ENCODE results near the gene INSIG1.

The INSIG1 gene

DNA sequence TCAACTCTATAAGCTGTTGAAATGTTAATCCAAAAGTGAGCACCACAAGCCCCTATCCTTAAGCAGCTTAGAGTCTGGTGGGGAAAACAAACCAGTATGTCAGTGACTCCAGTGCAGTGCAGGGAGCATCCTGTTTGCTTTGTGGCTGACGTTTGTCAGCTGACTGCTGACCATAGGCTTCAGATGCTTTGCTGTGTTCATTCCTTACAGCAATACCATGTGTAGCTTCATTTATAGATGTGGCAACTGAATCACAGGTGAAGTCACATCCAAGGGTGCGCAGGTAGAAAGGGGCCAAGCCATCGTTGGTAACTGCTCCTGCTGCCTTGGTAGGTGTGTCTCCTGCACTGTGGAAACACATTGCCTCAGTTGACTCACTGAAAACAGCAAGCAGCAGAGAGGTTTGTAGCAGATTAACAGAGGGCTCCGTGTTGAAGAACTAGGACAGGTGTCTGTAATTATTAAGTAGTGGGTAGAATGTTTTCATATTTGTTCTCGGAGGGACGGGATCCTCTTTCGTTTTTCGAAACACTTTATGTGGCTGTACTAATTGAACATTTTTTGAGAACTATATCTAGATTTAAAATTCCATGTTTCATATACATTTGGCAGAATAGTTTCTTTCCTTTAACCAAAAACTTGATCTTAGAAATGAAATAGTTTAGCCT, 2.0 kb downstream of the INSIG1 start:
- Histone ChIP-seq H3K4me3 (ENCODE audit: low read depth, low read length, poor library complexity, severe bottlenecking) (peak overlapping the region; percentile 88), H3F3A (ENCODE audit: insufficient read depth, low read length) (no peaks in the 10 kb centered on the region), H3K9me3 (ENCODE audit: low read length) (no peaks in the 10 kb centered on the region), H4K20me1 (ENCODE audit: insufficient read depth, low read length) (peaks cover 12% of the 10 kb centered on the region), H3K27me3 (ENCODE audit: insufficient read depth, low read length) (no peaks in the 10 kb centered on the region), H3K9me2 (ENCODE audit: low read depth, low read length) (no peaks in the 10 kb centered on the region), H3K79me2 (ENCODE audit: insufficient read depth, low read length) (peaks cover 45% of the 10 kb centered on the region), H3K36me3 (ENCODE audit: insufficient read depth, low read length) (peaks cover 64% of the 10 kb centered on the region), H3K4me2 (ENCODE audit: low read length) (peak overlapping the region; percentile 83), H2AFZ (ENCODE audit: low read length) (no peak overlapping the region), H3K9ac (ENCODE audit: low read length) (peak overlapping the region; percentile 60), H3K4me1 (ENCODE audit: insufficient read depth, low read length, severe bottlenecking) (peaks cover 42% of the 10 kb centered on the region), H3K27ac (ENCODE audit: low read depth, low read length, poor library complexity, severe bottlenecking) (peak overlapping the region; percentile 49)
- TF ChIP-seq EZH2 (IDR thresholded peaks at IDR 0.05; ENCODE audit: borderline replicate concordance, low read length), result no peak
- TF ChIP-seq, protein P1, sequence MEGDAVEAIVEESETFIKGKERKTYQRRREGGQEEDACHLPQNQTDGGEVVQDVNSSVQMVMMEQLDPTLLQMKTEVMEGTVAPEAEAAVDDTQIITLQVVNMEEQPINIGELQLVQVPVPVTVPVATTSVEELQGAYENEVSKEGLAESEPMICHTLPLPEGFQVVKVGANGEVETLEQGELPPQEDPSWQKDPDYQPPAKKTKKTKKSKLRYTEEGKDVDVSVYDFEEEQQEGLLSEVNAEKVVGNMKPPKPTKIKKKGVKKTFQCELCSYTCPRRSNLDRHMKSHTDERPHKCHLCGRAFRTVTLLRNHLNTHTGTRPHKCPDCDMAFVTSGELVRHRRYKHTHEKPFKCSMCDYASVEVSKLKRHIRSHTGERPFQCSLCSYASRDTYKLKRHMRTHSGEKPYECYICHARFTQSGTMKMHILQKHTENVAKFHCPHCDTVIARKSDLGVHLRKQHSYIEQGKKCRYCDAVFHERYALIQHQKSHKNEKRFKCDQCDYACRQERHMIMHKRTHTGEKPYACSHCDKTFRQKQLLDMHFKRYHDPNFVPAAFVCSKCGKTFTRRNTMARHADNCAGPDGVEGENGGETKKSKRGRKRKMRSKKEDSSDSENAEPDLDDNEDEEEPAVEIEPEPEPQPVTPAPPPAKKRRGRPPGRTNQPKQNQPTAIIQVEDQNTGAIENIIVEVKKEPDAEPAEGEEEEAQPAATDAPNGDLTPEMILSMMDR (IDR thresholded peaks at IDR 0.05; ENCODE audit: low read length), result no peak

DNA sequence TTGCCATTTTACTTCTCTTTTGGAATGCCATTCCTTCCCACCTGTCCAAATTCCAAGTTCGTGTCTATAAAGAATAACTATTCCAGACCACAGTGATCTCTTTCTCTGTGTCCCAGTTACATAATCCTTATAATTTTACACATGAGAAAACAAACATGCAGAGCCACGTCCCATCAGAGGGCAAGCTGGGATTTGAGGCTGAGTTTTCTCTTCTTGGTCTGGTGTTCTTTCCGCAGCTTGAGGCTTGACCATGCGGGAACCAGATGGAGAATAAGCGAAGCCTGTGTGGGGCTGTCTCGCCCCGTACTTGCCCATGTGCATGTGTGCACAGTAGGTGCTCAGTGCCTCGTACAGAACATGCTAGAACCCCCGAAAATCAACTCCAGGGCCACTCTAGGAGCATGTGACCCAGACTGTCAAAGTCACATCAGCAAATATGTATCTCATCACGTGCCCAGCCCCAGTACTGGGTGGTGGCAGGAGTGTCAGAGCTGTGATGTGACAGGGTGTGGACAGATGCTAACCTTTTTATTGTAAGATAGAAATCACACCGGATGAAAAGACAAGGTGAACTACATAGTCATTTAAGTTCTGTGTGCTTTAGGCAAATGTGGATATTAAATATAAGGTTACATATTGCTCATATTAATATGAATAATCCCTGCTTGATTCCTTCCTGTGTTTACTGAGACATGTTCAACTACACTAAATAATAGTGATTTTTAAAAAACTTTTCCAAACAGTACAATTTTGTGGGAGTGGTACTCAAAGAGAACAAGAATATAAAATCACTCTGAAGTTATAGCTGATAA, 3.2 kb downstream of the INSIG1 start:
- peak overlapping the region; percentile 83 for H3K4me2 ChIP-seq (ENCODE audit: low read length)
- peak overlapping the region; percentile 88 for H3K4me3 ChIP-seq (ENCODE audit: low read depth, low read length, poor library complexity, severe bottlenecking)
- peaks cover 45% of the 10 kb centered on the region for H3K79me2 ChIP-seq (ENCODE audit: insufficient read depth, low read length)

DNA sequence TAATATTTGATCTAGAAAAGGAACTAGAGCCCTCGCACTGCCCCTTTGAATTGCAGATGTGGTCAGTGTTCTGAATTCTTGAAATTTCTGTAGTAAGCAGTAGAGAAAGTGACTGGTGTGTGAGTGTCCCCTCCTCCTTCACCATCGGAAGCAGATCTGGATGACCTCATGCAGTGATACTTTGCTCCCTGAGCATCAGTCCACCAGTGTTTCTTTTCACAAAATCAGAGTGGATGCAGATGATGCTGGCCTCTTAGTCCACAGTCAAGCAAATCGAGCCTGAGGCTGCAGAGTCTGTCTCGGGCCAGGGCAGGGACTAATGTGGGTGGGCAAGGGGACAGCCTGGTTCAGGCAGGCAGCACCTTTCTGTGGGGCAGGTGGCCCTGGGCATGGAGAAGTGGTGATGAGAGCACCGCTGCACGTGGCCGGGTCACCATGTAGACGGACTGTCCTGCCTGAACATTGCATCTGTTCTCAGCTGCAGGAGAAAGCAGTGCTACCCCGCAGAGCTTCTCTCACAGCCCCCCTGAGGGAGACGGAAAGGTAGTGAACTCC, 5.4 kb downstream of the INSIG1 start:
- H4K20me1 ChIP-seq (ENCODE audit: insufficient read depth, low read length), result peaks cover 12% of the 10 kb centered on the region
- H3K79me2 ChIP-seq (ENCODE audit: insufficient read depth, low read length), result peaks cover 45% of the 10 kb centered on the region
- peaks cover 96% of the 10 kb centered on the region for H3K36me3 ChIP-seq (ENCODE audit: insufficient read depth, low read length)
- H3K4me1 ChIP-seq (ENCODE audit: insufficient read depth, low read length, severe bottlenecking), result peaks cover 24% of the 10 kb centered on the region
- H3K4me2 ChIP-seq (ENCODE audit: low read length), result no peak overlapping the region
- no peaks in the 10 kb centered on the region for H3K27me3 ChIP-seq (ENCODE audit: insufficient read depth, low read length)
- no peaks in the 10 kb centered on the region for H3F3A ChIP-seq (ENCODE audit: insufficient read depth, low read length)
- no peak overlapping the region for H3K9ac ChIP-seq (ENCODE audit: low read length)
- H3K9me3 ChIP-seq (ENCODE audit: low read length), result no peaks in the 10 kb centered on the region
- no peaks in the 10 kb centered on the region for H3K9me2 ChIP-seq (ENCODE audit: low read depth, low read length)
- TF ChIP-seq, protein P1 (IDR thresholded peaks at IDR 0.05; ENCODE audit: low read length), result no peak
- H2AFZ ChIP-seq (ENCODE audit: low read length), result no peak overlapping the region
- no peak overlapping the region for H3K27ac ChIP-seq (ENCODE audit: low read depth, low read length, poor library complexity, severe bottlenecking)
- H3K4me3 ChIP-seq (ENCODE audit: low read depth, low read length, poor library complexity, severe bottlenecking), result no peak overlapping the region

More for the DNA sequence above, 3.2 kb downstream of the INSIG1 start:
- peaks cover 76% of the 10 kb centered on the region for H3K36me3 ChIP-seq (ENCODE audit: insufficient read depth, low read length)
- no peaks in the 10 kb centered on the region for H3F3A ChIP-seq (ENCODE audit: insufficient read depth, low read length)
- H3K9me2 ChIP-seq (ENCODE audit: low read depth, low read length), result no peaks in the 10 kb centered on the region
- no peaks in the 10 kb centered on the region for H3K27me3 ChIP-seq (ENCODE audit: insufficient read depth, low read length)
- peak overlapping the region; percentile 60 for H3K9ac ChIP-seq (ENCODE audit: low read length)
- H2AFZ ChIP-seq (ENCODE audit: low read length), result no peak overlapping the region
- TF ChIP-seq EZH2 (IDR thresholded peaks at IDR 0.05; ENCODE audit: borderline replicate concordance, low read length), result no peak
- TF ChIP-seq, protein P1 (IDR thresholded peaks at IDR 0.05; ENCODE audit: low read length), result no peak
- peaks cover 12% of the 10 kb centered on the region for H4K20me1 ChIP-seq (ENCODE audit: insufficient read depth, low read length)
- peaks cover 38% of the 10 kb centered on the region for H3K4me1 ChIP-seq (ENCODE audit: insufficient read depth, low read length, severe bottlenecking)
- H3K27ac ChIP-seq (ENCODE audit: low read depth, low read length, poor library complexity, severe bottlenecking), result no peak overlapping the region
- no peaks in the 10 kb centered on the region for H3K9me3 ChIP-seq (ENCODE audit: low read length)
